MM.1S (cell line): ENCODE measurements around the gene KCNJ6.

Experiments
- EZH2phosphoT487 ChIP-seq: fragments of 300-600 bp; sonication (generic); IDR thresholded peaks from 2 replicates; pipeline ENCODE4 v1.6.1; 2018; ENCODE audit warnings: antibody characterized with exemption, low read length
- TF ChIP-seq, protein P1 (sequence below): fragments of 300-600 bp; sonication (generic); IDR thresholded peaks from 2 replicates; pipeline ENCODE4 v1.5.1; 2016; ENCODE audit warnings: antibody characterized with exemption, low read length, mixed read lengths

DNA sequence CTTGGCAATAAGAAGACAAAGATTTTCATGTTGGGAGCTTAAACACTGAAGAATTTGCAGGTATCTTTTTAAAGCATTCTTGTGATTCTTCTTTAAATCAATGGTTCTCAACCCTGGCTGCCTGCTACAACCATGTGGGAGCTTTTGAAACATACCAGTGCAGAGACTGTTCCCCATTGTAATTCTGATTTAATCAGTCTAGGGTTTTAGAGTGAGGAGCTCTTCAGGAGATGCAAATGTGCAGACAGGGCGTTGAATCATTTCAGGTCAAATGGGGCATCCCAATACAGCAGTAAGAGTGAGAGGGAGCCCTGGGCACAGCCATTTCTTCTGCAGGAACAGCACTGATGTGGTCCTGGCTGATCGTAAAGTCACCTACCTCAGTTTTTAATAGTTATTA lies 24.3 kb downstream of the KCNJ6 start:
- TF ChIP-seq, protein P1, sequence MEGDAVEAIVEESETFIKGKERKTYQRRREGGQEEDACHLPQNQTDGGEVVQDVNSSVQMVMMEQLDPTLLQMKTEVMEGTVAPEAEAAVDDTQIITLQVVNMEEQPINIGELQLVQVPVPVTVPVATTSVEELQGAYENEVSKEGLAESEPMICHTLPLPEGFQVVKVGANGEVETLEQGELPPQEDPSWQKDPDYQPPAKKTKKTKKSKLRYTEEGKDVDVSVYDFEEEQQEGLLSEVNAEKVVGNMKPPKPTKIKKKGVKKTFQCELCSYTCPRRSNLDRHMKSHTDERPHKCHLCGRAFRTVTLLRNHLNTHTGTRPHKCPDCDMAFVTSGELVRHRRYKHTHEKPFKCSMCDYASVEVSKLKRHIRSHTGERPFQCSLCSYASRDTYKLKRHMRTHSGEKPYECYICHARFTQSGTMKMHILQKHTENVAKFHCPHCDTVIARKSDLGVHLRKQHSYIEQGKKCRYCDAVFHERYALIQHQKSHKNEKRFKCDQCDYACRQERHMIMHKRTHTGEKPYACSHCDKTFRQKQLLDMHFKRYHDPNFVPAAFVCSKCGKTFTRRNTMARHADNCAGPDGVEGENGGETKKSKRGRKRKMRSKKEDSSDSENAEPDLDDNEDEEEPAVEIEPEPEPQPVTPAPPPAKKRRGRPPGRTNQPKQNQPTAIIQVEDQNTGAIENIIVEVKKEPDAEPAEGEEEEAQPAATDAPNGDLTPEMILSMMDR = no peak
- no peak for TF ChIP-seq EZH2phosphoT487
